ENCODE measurements around the gene SMIM35. TPM values are rescaled to one million over a fixed set of nuclear protein-coding genes. Genes with fewer than 3 reads are reported as not detected.

Gene SMIM35
- total RNA-seq, 4 donors from 2014 or later: not detected

GRCh38 chr11:118081241-118081958 lies 5.4 kb downstream of the SMIM35 start:
- Histone ChIP-seq H3K27me3 (no peaks in the 10 kb centered on the region), H3K4me1 (peaks cover 9 to 60% (median 25%) of the 10 kb centered on the region in 4 donors), H3K9me3 (no peaks in the 10 kb centered on the region), H3K36me3 (no peaks in the 10 kb centered on the region), H3K27ac (no peak overlapping the region), H3K4me3 (no peak overlapping the region)
- TF ChIP-seq CTCF (IDR thresholded peaks at IDR 0.05): no peak
- no peak for TF ChIP-seq EP300 (IDR thresholded peaks at IDR 0.05; ENCODE audit: low read depth)
- TF ChIP-seq POLR2AphosphoS5 (IDR thresholded peaks at IDR 0.05): no peak
- TF ChIP-seq POLR2A (IDR thresholded peaks at IDR 0.05): no peak
- WGBS, 2 donors (ENCODE audit: low coverage in 1 of 2): 80% methylated on average over 18 of the region's 18 CpGs; no CpG with 5 or more reads in 1 of the 2 donors
- in situ Hi-C loops (cut with MboI; ENCODE audit: low pct_ligation_motif_present in 1 of 4, low pct_unique_long_range_greater_than_20kb in 1 of 4, low sequenced_read_pairs in 3 of 4) (no loop called here), intact Hi-C loops (cut with DNase I; ENCODE audit: low total_unique reads) (no loop called here)
- DNase-seq: no peak

GRCh38 chr11:118080296-118080695 lies 6.5 kb downstream of the SMIM35 start:
- intact Hi-C loops (cut with DNase I; ENCODE audit: low total_unique reads): no loop called here
- H3K4me1 ChIP-seq: peaks cover 11 to 64% (median 26%) of the 10 kb centered on the region in 4 donors
- in situ Hi-C loops (cut with MboI; ENCODE audit: low pct_ligation_motif_present in 1 of 4, low pct_unique_long_range_greater_than_20kb in 1 of 4, low sequenced_read_pairs in 3 of 4): no loop called here
- H3K27me3 ChIP-seq: no peaks in the 10 kb centered on the region
- no peaks in the 10 kb centered on the region for H3K9me3 ChIP-seq
- H3K36me3 ChIP-seq: no peaks in the 10 kb centered on the region
- peak overlapping the region in 1 of 4 donors; percentile 52 for H3K4me3 ChIP-seq
- H3K27ac ChIP-seq: peak overlapping the region in 3 of 4 donors; percentile 86 to 89 (median 88)
- 74% methylated on average over 5 of the region's 5 CpGs; no CpG with 5 or more reads in 1 of the 2 donors for WGBS, 2 donors (ENCODE audit: low coverage in 1 of 2)
- TF ChIP-seq POLR2AphosphoS5 (IDR thresholded peaks at IDR 0.05) (no peak), CTCF (IDR thresholded peaks at IDR 0.05) (no peak), POLR2A (IDR thresholded peaks at IDR 0.05) (no peak), EP300 (IDR thresholded peaks at IDR 0.05; ENCODE audit: low read depth) (no peak)
- no peak for DNase-seq

- peak; percentile 47 for DNase-seq
- TF ChIP-seq POLR2AphosphoS5 (IDR thresholded peaks at IDR 0.05) (no peak), EP300 (IDR thresholded peaks at IDR 0.05; ENCODE audit: low read depth) (no peak), CTCF (IDR thresholded peaks at IDR 0.05) (no peak), POLR2A (IDR thresholded peaks at IDR 0.05) (no peak)
- Histone ChIP-seq H3K36me3 (no peaks in the 10 kb centered on the region), H3K4me3 (peak overlapping the region in 3 of 4 donors; percentile 14 to 52 (median 34)), H3K9me3 (no peaks in the 10 kb centered on the region), H3K4me1 (peaks cover 11 to 65% (median 26%) of the 10 kb centered on the region in 4 donors), H3K27ac (peak overlapping the region; percentile 86 to 89 (median 88)), H3K27me3 (no peaks in the 10 kb centered on the region)
- WGBS, 2 donors (ENCODE audit: low coverage in 1 of 2): 21% methylated on average over 5 of the region's 10 CpGs; no CpG with 5 or more reads in 1 of the 2 donors
- in situ Hi-C loops (cut with MboI; ENCODE audit: low pct_ligation_motif_present in 1 of 4, low pct_unique_long_range_greater_than_20kb in 1 of 4, low sequenced_read_pairs in 3 of 4): no loop called here
- intact Hi-C loops (cut with DNase I; ENCODE audit: low total_unique reads): no loop called here
Observed at GRCh38 chr11:118079491-118079890, 7.3 kb downstream of the SMIM35 start.

GRCh38 chr11:118078911-118079411 lies 7.8 kb downstream of the SMIM35 start:
- no peaks in the 10 kb centered on the region for H3K36me3 ChIP-seq
- H3K27me3 ChIP-seq: no peaks in the 10 kb centered on the region
- TF ChIP-seq EP300 (IDR thresholded peaks at IDR 0.05; ENCODE audit: low read depth): no peak
- no peak for TF ChIP-seq CTCF (IDR thresholded peaks at IDR 0.05)
- peak; percentile 36 for TF ChIP-seq POLR2A (IDR thresholded peaks at IDR 0.05)
- peaks cover 10 to 61% (median 21%) of the 10 kb centered on the region in 4 donors for H3K4me1 ChIP-seq
- WGBS, 2 donors (ENCODE audit: low coverage in 1 of 2): 50% methylated on average over 5 of the region's 5 CpGs; no CpG with 5 or more reads in 1 of the 2 donors
- in situ Hi-C loops (cut with MboI; ENCODE audit: low pct_ligation_motif_present in 1 of 4, low pct_unique_long_range_greater_than_20kb in 1 of 4, low sequenced_read_pairs in 3 of 4): no loop called here
- H3K4me3 ChIP-seq: peak overlapping the region in 3 of 4 donors; percentile 34 to 52 (median 34)
- H3K9me3 ChIP-seq: no peaks in the 10 kb centered on the region
- H3K27ac ChIP-seq: peak overlapping the region; percentile 86 to 89 (median 88)
- peak; percentile 49 for DNase-seq
- intact Hi-C loops (cut with DNase I; ENCODE audit: low total_unique reads): no loop called here

Data from transverse colon (tissue), 4 donors.